ENCODE results near the gene EXD3. TPM values are rescaled to one million over a fixed set of nuclear protein-coding genes. Genes with fewer than 3 reads are reported as not detected.
"Not testable (repeated sequence)": the region's sequence is repeated elsewhere in the genome, so short reads cannot be mapped to it uniquely, and the experiment has no call there.

Gene EXD3
- 3.4 TPM for total RNA-seq
- polyA plus RNA-seq: 16.8 TPM
- long read RNA-seq, donor 1: 0 reads
- long read RNA-seq, donor 2: 0 reads
- long read RNA-seq, donor 3, partial matches to known transcripts: 0 of 1 reads
- long read RNA-seq, donor 3, other reads (novel, unspliced or antisense): 0 of 1 reads
- long read RNA-seq, donor 4: 0 reads
- long read RNA-seq, donor 5, partial matches to known transcripts: 0 of 1 reads
- long read RNA-seq, donor 5, other reads (novel, unspliced or antisense): 0 of 1 reads
- long read RNA-seq, donor 6: 0 reads
- long read RNA-seq, donor 7: 0 reads
- long read RNA-seq, donor 8: 0 reads
- long read RNA-seq, donor 9: 0 reads
- long read RNA-seq, donor 10: 0 reads

- Histone ChIP-seq H3K36me3 (ENCODE audit: control insufficient read depth in 2 of 2, insufficient read depth in 2 of 2, low read length in 1 of 2) (no peaks in the 10 kb centered on the region), H3K9me3 (ENCODE audit: control insufficient read depth in 2 of 2, insufficient read depth in 1 of 2, low read length in 1 of 2) (no peaks in the 10 kb centered on the region), H3K4me1 (ENCODE audit: control insufficient read depth in 2 of 2, insufficient read depth in 2 of 2, low read length in 2 of 2) (peaks cover 6 to 10% of the 10 kb centered on the region in 2 donors), H3K27ac (ENCODE audit: low read depth in 1 of 2, low read length in 1 of 2) (peak within 1 kb of the TSS in 1 of 2 donors; percentile 77), H3K27me3 (ENCODE audit: control insufficient read depth in 2 of 2, insufficient read depth in 1 of 2, low read length in 1 of 2) (peaks cover 23 to 66% of the 10 kb centered on the region in 2 donors), H3K4me3 (ENCODE audit: low read length in 2 of 2) (peak within 1 kb of the TSS; percentile 44 to 82)
- peak; percentile 16 to 87 (median 65) for DNase-seq (ENCODE audit: low read depth in 6 of 9, low spot score in 9 of 9)
- WGBS: 1% methylated on average over 110 of the region's 113 CpGs
These were observed at the start of gene EXD3, which contains the start of gene NOXA1 for GRCh38 chr9:137422604-137423513. Gene EXD3, minus strand, starts transcription at chr9:137423162. Its CDS starts 27,805 bp downstream, at chr9:137395357. Gene NOXA1, plus strand, starts transcription at chr9:137423393. Its CDS starts 137 bp downstream, at chr9:137423530.

GRCh38 chr9:137470785-137471184, 47.8 kb upstream of the EXD3 start:
- no peak overlapping the region for H3K4me3 ChIP-seq (ENCODE audit: low read length in 2 of 2)
- H3K4me1 ChIP-seq (ENCODE audit: control insufficient read depth in 2 of 2, insufficient read depth in 2 of 2, low read length in 2 of 2): peaks cover 0 to 4% of the 10 kb centered on the region in 2 donors
- no peak overlapping the region for H3K27ac ChIP-seq (ENCODE audit: low read depth in 1 of 2, low read length in 1 of 2)
- H3K27me3 ChIP-seq (ENCODE audit: control insufficient read depth in 2 of 2, insufficient read depth in 1 of 2, low read length in 1 of 2): peaks cover 9% of the 10 kb centered on the region in 2 donors
- no peaks in the 10 kb centered on the region for H3K36me3 ChIP-seq (ENCODE audit: control insufficient read depth in 2 of 2, insufficient read depth in 2 of 2, low read length in 1 of 2)
- 4% methylated on average over 7 of the region's 7 CpGs for WGBS
- peak in 1 of 9 donors; percentile 37 for DNase-seq (ENCODE audit: low read depth in 6 of 9, low spot score in 9 of 9)
- peaks cover 1 to 21% of the 10 kb centered on the region in 2 donors for H3K9me3 ChIP-seq (ENCODE audit: control insufficient read depth in 2 of 2, insufficient read depth in 1 of 2, low read length in 1 of 2)

GRCh38 chr9:137467896-137468295, 44.9 kb upstream of the EXD3 start:
- 98% methylated on average over 7 of the region's 7 CpGs for WGBS
- Histone ChIP-seq H3K27ac (ENCODE audit: low read depth in 1 of 2, low read length in 1 of 2) (no peak overlapping the region), H3K27me3 (ENCODE audit: control insufficient read depth in 2 of 2, insufficient read depth in 1 of 2, low read length in 1 of 2) (peaks cover 9 to 13% of the 10 kb centered on the region in 2 donors), H3K4me1 (ENCODE audit: control insufficient read depth in 2 of 2, insufficient read depth in 2 of 2, low read length in 2 of 2) (peaks cover 6 to 13% of the 10 kb centered on the region in 2 donors), H3K9me3 (ENCODE audit: control insufficient read depth in 2 of 2, insufficient read depth in 1 of 2, low read length in 1 of 2) (peaks cover 0 to 3% of the 10 kb centered on the region in 2 donors), H3K36me3 (ENCODE audit: control insufficient read depth in 2 of 2, insufficient read depth in 2 of 2, low read length in 1 of 2) (no peaks in the 10 kb centered on the region), H3K4me3 (ENCODE audit: low read length in 2 of 2) (no peak overlapping the region)
- DNase-seq (ENCODE audit: low read depth in 6 of 9, low spot score in 9 of 9): no peak

- DNase-seq (ENCODE audit: low read depth in 6 of 9, low spot score in 9 of 9): no peak
- Histone ChIP-seq H3K36me3 (ENCODE audit: control insufficient read depth in 2 of 2, insufficient read depth in 2 of 2, low read length in 1 of 2) (no peaks in the 10 kb centered on the region), H3K27ac (ENCODE audit: low read depth in 1 of 2, low read length in 1 of 2) (no peak overlapping the region), H3K4me1 (ENCODE audit: control insufficient read depth in 2 of 2, insufficient read depth in 2 of 2, low read length in 2 of 2) (peaks cover 13 to 21% of the 10 kb centered on the region in 2 donors), H3K27me3 (ENCODE audit: control insufficient read depth in 2 of 2, insufficient read depth in 1 of 2, low read length in 1 of 2) (peaks cover 9 to 13% of the 10 kb centered on the region in 2 donors), H3K4me3 (ENCODE audit: low read length in 2 of 2) (no peak overlapping the region), H3K9me3 (ENCODE audit: control insufficient read depth in 2 of 2, insufficient read depth in 1 of 2, low read length in 1 of 2) (no peaks in the 10 kb centered on the region)
- WGBS: 97% methylated on average over 16 of the region's 16 CpGs
These were observed 44.2 kb upstream of the EXD3 start for GRCh38 chr9:137467161-137467581.

- DNase-seq (ENCODE audit: low read depth in 6 of 9, low spot score in 9 of 9); H3K4me3 ChIP-seq (ENCODE audit: low read length in 2 of 2); H3K27ac ChIP-seq (ENCODE audit: low read depth in 1 of 2, low read length in 1 of 2); H3K9me3 ChIP-seq (ENCODE audit: control insufficient read depth in 2 of 2, insufficient read depth in 1 of 2, low read length in 1 of 2); H3K36me3 ChIP-seq (ENCODE audit: control insufficient read depth in 2 of 2, insufficient read depth in 2 of 2, low read length in 1 of 2): not testable (repeated sequence)
- WGBS: 98% methylated on average over 35 of the region's 35 CpGs
- Histone ChIP-seq H3K4me1 (ENCODE audit: control insufficient read depth in 2 of 2, insufficient read depth in 2 of 2, low read length in 2 of 2) (peaks cover 15 to 27% of the 10 kb centered on the region in 2 donors), H3K27me3 (ENCODE audit: control insufficient read depth in 2 of 2, insufficient read depth in 1 of 2, low read length in 1 of 2) (peaks cover 9 to 13% of the 10 kb centered on the region in 2 donors)
These were observed 43.6 kb upstream of the EXD3 start for GRCh38 chr9:137466389-137467085.

GRCh38 chr9:137465720-137466388, 42.9 kb upstream of the EXD3 start:
- WGBS: 98% methylated on average over 23 of the region's 23 CpGs
- Histone ChIP-seq H3K36me3 (ENCODE audit: control insufficient read depth in 2 of 2, insufficient read depth in 2 of 2, low read length in 1 of 2) (no peaks in the 10 kb centered on the region), H3K4me3 (ENCODE audit: low read length in 2 of 2) (no peak overlapping the region), H3K4me1 (ENCODE audit: control insufficient read depth in 2 of 2, insufficient read depth in 2 of 2, low read length in 2 of 2) (peaks cover 22 to 33% of the 10 kb centered on the region in 2 donors), H3K27me3 (ENCODE audit: control insufficient read depth in 2 of 2, insufficient read depth in 1 of 2, low read length in 1 of 2) (peaks cover 9 to 12% of the 10 kb centered on the region in 2 donors), H3K9me3 (ENCODE audit: control insufficient read depth in 2 of 2, insufficient read depth in 1 of 2, low read length in 1 of 2) (peaks cover 0 to 2% of the 10 kb centered on the region in 2 donors), H3K27ac (ENCODE audit: low read depth in 1 of 2, low read length in 1 of 2) (no peak overlapping the region)
- no peak for DNase-seq (ENCODE audit: low read depth in 6 of 9, low spot score in 9 of 9)

GRCh38 chr9:137465000-137465719, 42.2 kb upstream of the EXD3 start:
- Histone ChIP-seq H3K4me3 (ENCODE audit: low read length in 2 of 2) (no peak overlapping the region), H3K36me3 (ENCODE audit: control insufficient read depth in 2 of 2, insufficient read depth in 2 of 2, low read length in 1 of 2) (no peaks in the 10 kb centered on the region), H3K27ac (ENCODE audit: low read depth in 1 of 2, low read length in 1 of 2) (no peak overlapping the region), H3K4me1 (ENCODE audit: control insufficient read depth in 2 of 2, insufficient read depth in 2 of 2, low read length in 2 of 2) (peaks cover 25 to 36% of the 10 kb centered on the region in 2 donors), H3K9me3 (ENCODE audit: control insufficient read depth in 2 of 2, insufficient read depth in 1 of 2, low read length in 1 of 2) (peaks cover 0 to 6% of the 10 kb centered on the region in 2 donors), H3K27me3 (ENCODE audit: control insufficient read depth in 2 of 2, insufficient read depth in 1 of 2, low read length in 1 of 2) (peaks cover 9 to 11% of the 10 kb centered on the region in 2 donors)
- WGBS: 96% methylated on average over 23 of the region's 23 CpGs
- DNase-seq (ENCODE audit: low read depth in 6 of 9, low spot score in 9 of 9): no peak
